HepG2 (cell line): ENCODE results near the gene GMEB2. TPM values are rescaled to one million over a fixed set of nuclear protein-coding genes. Genes with fewer than 3 reads are reported as not detected.

Experiments used
- ATAC-seq: fragments of 200-7000 bp; cut with Tn5 transposase; 3 replicates; pipeline ENCODE4 v1.9.1; 2020; ENCODE audit warnings: mild to moderate bottlenecking, moderate library complexity
- BruUV-seq: library from RNA; stranded (reverse); fragments of 400-500 nt; replicated peaks from 2 replicates; lab custom pipeline; 2021; lab: Mats Ljungman, UMichigan
- CTCF ChIA-PET: fragments of 300-600 bp; formaldehyde crosslinking; extraction: SDS; loops from one replicate; lab custom pipeline; 2021; ENCODE audit warnings: low total read pairs, inconsistent platforms, low intra/inter-chr PET ratio; lab: Yijun Ruan, JAX
- POLR2A ChIA-PET: fragments of 350-600 bp; sonication (Branson Sonifier 250); formaldehyde crosslinking; loops from one replicate; lab custom pipeline; 2020; ENCODE audit warnings: antibody characterized with exemption, inconsistent platforms; lab: Yijun Ruan, JAX
- DNase-seq: peaks from one replicate; pipeline ENCODE4 v3.0.0-alpha.2; 2015; ENCODE audit warnings: low spot score
- FAIRE-seq: peaks from 3 replicates; lab custom pipeline; 2011; peaks lifted over from hg19 to GRCh38; lab: Jason Lieb, UNC
- H2AFZ ChIP-seq: one replicate; pipeline ENCODE4 v1.6.1; 2011; ENCODE audit warnings: low read length, inconsistent platforms
- H3K27ac ChIP-seq: fragments of 300-600 bp; 3 replicates; pipeline ENCODE4 v1.8.0; 2011; ENCODE audit warnings: mixed run types, mild to moderate bottlenecking, mixed read lengths, low read length, inconsistent platforms; ENCODE audit not compliant: insufficient read depth; ENCODE audit errors: extremely low read length
- H3K27me3 ChIP-seq, 2 experiments: fragments of 200-600 bp in 1 of 2; 2 replicates in 1 of 2; 3 replicates in 1 of 2; pipeline versions ENCODE4 v1.6.0 to v1.8.0; 2011; ENCODE audit warnings: low read length in 2 of 2, mild to moderate bottlenecking in 2 of 2, moderate library complexity in 2 of 2, inconsistent platforms in 1 of 2; ENCODE audit not compliant: insufficient read depth in 2 of 2, control insufficient read depth in 1 of 2
- H3K36me3 ChIP-seq, 2 experiments: fragments of 200-600 bp in 1 of 2; replicated peaks in 1 of 2; 2 replicates in 1 of 2; 3 replicates in 1 of 2; pipeline versions ENCODE4 v1.5.1 to v1.8.0; 2011; ENCODE audit warnings: low read length in 2 of 2, inconsistent platforms in 1 of 2; ENCODE audit not compliant: insufficient read depth in 2 of 2, control insufficient read depth in 1 of 2
- H3K4me1 ChIP-seq: 2 replicates; pipeline ENCODE4 v1.5.1; 2012; ENCODE audit warnings: low read length, inconsistent platforms; ENCODE audit not compliant: insufficient read depth
- H3K4me2 ChIP-seq: 2 replicates; pipeline ENCODE4 v1.6.0; 2011; ENCODE audit warnings: low read depth, low read length, inconsistent platforms
- H3K4me3 ChIP-seq, 3 experiments: fragments of 200-600 bp in 1 of 3; sonication (generic), shearing (Covaris generic) in 1 of 3; replicated peaks in 1 of 3; 2 replicates each; pipeline ENCODE4 v1.5.1; 2011 to 2016; ENCODE audit warnings: low read length in 3 of 3, inconsistent platforms in 2 of 3, low read depth in 2 of 3, mild to moderate bottlenecking in 2 of 3, control low read depth in 1 of 3, mixed read lengths in 1 of 3; ENCODE audit not compliant: insufficient read depth in 1 of 3
- H3K79me2 ChIP-seq: one replicate; pipeline ENCODE4 v1.6.1; 2011; ENCODE audit warnings: low read length, inconsistent platforms; ENCODE audit not compliant: insufficient read depth
- H3K9ac ChIP-seq: 2 replicates; pipeline ENCODE4 v1.6.0; 2011; ENCODE audit warnings: mild to moderate bottlenecking, low read depth, low read length, inconsistent platforms; ENCODE audit not compliant: insufficient read depth
- H3K9me3 ChIP-seq: 2 replicates; pipeline ENCODE4 v1.5.1; 2012; ENCODE audit warnings: mild to moderate bottlenecking, low read length
- H4K20me1 ChIP-seq: 2 replicates; pipeline ENCODE4 v1.6.0; 2011; ENCODE audit warnings: inconsistent platforms, mild to moderate bottlenecking, low read length, moderate library complexity; ENCODE audit not compliant: insufficient read depth
- CBX1 ChIP-seq: IDR thresholded peaks from one replicate; pipeline ENCODE4 v1.6.1; 2016; ENCODE audit warnings: antibody characterized with exemption, low read depth
- CEBPG ChIP-seq: IDR thresholded peaks from 2 replicates; pipeline ENCODE4 v1.6.1; 2016
- E2F1 ChIP-seq: sonication (generic); formaldehyde crosslinking; IDR thresholded peaks from 2 replicates; pipeline ENCODE4 v1.5.0; 2020; ENCODE audit warnings: missing genetic modification reagents
- ETV6 ChIP-seq: sonication (generic); formaldehyde crosslinking; conservative IDR thresholded peaks from 2 replicates; pipeline ENCODE4 v1.4.0; 2020; ENCODE audit warnings: missing genetic modification reagents
- EZH2 ChIP-seq: conservative IDR thresholded peaks from 2 replicates; pipeline ENCODE4 v1.6.1; 2012; ENCODE audit warnings: mild to moderate bottlenecking, low read depth, low read length, moderate library complexity
- FOSL1 ChIP-seq: sonication (generic); formaldehyde crosslinking; IDR thresholded peaks from 2 replicates; pipeline ENCODE4 v1.9.0; 2021; ENCODE audit warnings: missing genetic modification reagents, borderline replicate concordance
- FOXC1 ChIP-seq: sonication (generic); formaldehyde crosslinking; IDR thresholded peaks from 2 replicates; pipeline ENCODE4 v1.8.0; 2022; ENCODE audit warnings: mild to moderate bottlenecking, missing genetic modification reagents, borderline replicate concordance
- KLF13 ChIP-seq: sonication (generic); formaldehyde crosslinking; IDR thresholded peaks from 2 replicates; pipeline ENCODE4 v1.4.0; 2020; ENCODE audit warnings: mild to moderate bottlenecking, missing genetic modification reagents
- KLF16 ChIP-seq, 2 experiments: sonication (generic) in 1 of 2; formaldehyde crosslinking in 1 of 2; IDR thresholded peaks; 2 replicates each; pipeline versions ENCODE4 v1.6.1 to v1.8.0; 2016 to 2023; ENCODE audit warnings: missing genetic modification reagents in 2 of 2, missing compliant biosample characterization in 1 of 2
- MAFF ChIP-seq: IDR thresholded peaks from 2 replicates; pipeline ENCODE4 v1.6.1; 2011; ENCODE audit warnings: low read depth, low read length, improper control_type of control experiment
- MIXL1 ChIP-seq: IDR thresholded peaks from 2 replicates; pipeline ENCODE4 v1.6.1; 2016
- PHF8 ChIP-seq: sonication (generic); formaldehyde crosslinking; IDR thresholded peaks from 2 replicates; pipeline ENCODE4 v1.5.0; 2020; ENCODE audit warnings: missing genetic modification reagents
- SATB2 ChIP-seq: sonication (generic); formaldehyde crosslinking; IDR thresholded peaks from 2 replicates; pipeline ENCODE4 v1.5.0; 2020; ENCODE audit warnings: missing genetic modification reagents
- SCMH1 ChIP-seq: sonication (generic); formaldehyde crosslinking; IDR thresholded peaks from 2 replicates; pipeline ENCODE4 v1.9.0; 2021; ENCODE audit warnings: missing genetic modification reagents, mild to moderate bottlenecking, borderline replicate concordance
- TBX2 ChIP-seq: sonication (generic); formaldehyde crosslinking; IDR thresholded peaks from 2 replicates; pipeline ENCODE4 v1.5.0; 2020; ENCODE audit warnings: missing genetic modification reagents, mild to moderate bottlenecking, borderline replicate concordance
- ZBTB33 ChIP-seq: sonication (generic); formaldehyde crosslinking; IDR thresholded peaks from 2 replicates; pipeline ENCODE4 v1.4.0; 2020; ENCODE audit warnings: missing genetic modification reagents
- ZC3H4 ChIP-seq: sonication (generic); formaldehyde crosslinking; IDR thresholded peaks from 2 replicates; pipeline ENCODE4 v1.4.0; 2020; ENCODE audit warnings: missing genetic modification reagents, borderline replicate concordance
- ZNF337 ChIP-seq: sonication (generic); formaldehyde crosslinking; IDR thresholded peaks from 2 replicates; pipeline ENCODE4 v1.5.1; 2020; ENCODE audit warnings: missing genetic modification reagents, low read depth, mild to moderate bottlenecking, borderline replicate concordance
- ZNF644 ChIP-seq: IDR thresholded peaks from 2 replicates; pipeline ENCODE4 v1.6.1; 2016; ENCODE audit warnings: low read depth
- ZNF720 ChIP-seq: sonication (generic); formaldehyde crosslinking; IDR thresholded peaks from 2 replicates; pipeline ENCODE4 v1.4.0; 2020; ENCODE audit warnings: missing genetic modification reagents
- ZSCAN5A ChIP-seq: sonication (generic); formaldehyde crosslinking; IDR thresholded peaks from 2 replicates; pipeline ENCODE4 v1.8.0; 2022; ENCODE audit warnings: mild to moderate bottlenecking, missing genetic modification reagents, borderline replicate concordance
- WGBS: methylation state at CpG from one replicate; pipeline ENCODE4 v1.1.6; 2017; ENCODE audit warnings: low lambda C conversion rate; 5-methylcytosine and 5-hydroxymethylcytosine counted together
- in situ Hi-C: cut with HindIII; loops from 2 replicates; pipeline ENCODE4 v1.10.0; 2017; ENCODE audit warnings: low pct_unique_long_range_greater_than_20kb; ENCODE audit not compliant: extremely low pct_ligation_motif_present
- intact Hi-C: fragments of 100-400 bp; cut with micrococcal nuclease; formaldehyde crosslinking; loops from one replicate; pipeline ENCODE4 v1.10.0; 2022; ENCODE audit not compliant: unreplicated experiment
- polyA plus RNA-seq, 8 experiments: library from polyadenylated mRNA; depleted of rRNA in 3 of 8; stranded (reverse) in 7 of 8; unstranded in 1 of 8; fragments of >200 nt; fragmentation: Illumina TruSeq in 4 of 8; extraction: Trizol in 4 of 8; gene quantifications; 2 replicates each; pipeline versions ENCODE4 v1.2.1 to v1.2.3, GENCODE V29; 2011 to 2016; ENCODE audit warnings: low read depth in 4 of 8, missing spikeins in 1 of 8, mixed read lengths in 1 of 8; ENCODE audit not compliant: insufficient read depth in 1 of 8
- total RNA-seq, 5 experiments: library from RNA; depleted of rRNA; stranded (reverse); fragments of >200 nt; fragmentation: Illumina TruSeq; extraction: Trizol; gene quantifications; 2 replicates each; pipeline ENCODE4 v1.2.3, GENCODE V29; 2016; ENCODE audit warnings: low read depth in 1 of 5

The GMEB2 gene
- total and polyA plus RNA-seq, 2 of the 13 experiments (the other 11 are each of a cell fraction or from before 2014, with no cell fraction given): 10.6 to 12.4 TPM

GRCh38 chr20:63657260-63657936, 30.5 kb upstream of the GMEB2 start:
- H2AFZ ChIP-seq: peak overlapping the region; percentile 77
- peaks cover 17% of the 10 kb centered on the region for H3K79me2 ChIP-seq
- WGBS: 67% methylated on average over 30 of the region's 31 CpGs
- TF ChIP-seq ETV6 (CRISPR knock-in tag): no peak
- TF ChIP-seq FOXC1 (CRISPR knock-in tag): no peak
- TF ChIP-seq ZNF720 (CRISPR knock-in tag): no peak
- TF ChIP-seq CEBPG (CRISPR knock-in tag): no peak
- no peak for TF ChIP-seq SATB2 (CRISPR knock-in tag)
- TF ChIP-seq KLF13 (CRISPR knock-in tag): 0 out of 2 replicates have a peak, but pooled peaks have one; percentile 16
- TF ChIP-seq PHF8 (CRISPR knock-in tag): no peak
- TF ChIP-seq MIXL1 (CRISPR knock-in tag): no peak
- no peak for TF ChIP-seq CBX1
- TF ChIP-seq FOSL1: 0 out of 2 replicates have a peak, but pooled peaks have one; percentile 13
- no peak for TF ChIP-seq MAFF
- TF ChIP-seq ZNF644 (CRISPR knock-in tag): no peak
- no peak for TF ChIP-seq SCMH1
- no peak for TF ChIP-seq E2F1 (CRISPR knock-in tag)
- peak; percentile 41; the same call in 1 of the 2 replicates for TF ChIP-seq ZC3H4 (CRISPR knock-in tag)
- no peak for TF ChIP-seq ZNF337
- no peak for TF ChIP-seq ZSCAN5A (CRISPR knock-in tag)
- no peak for TF ChIP-seq EZH2
- no peak; a peak in 1 of 4 replicates for TF ChIP-seq KLF16 (CRISPR knock-in tag; IDR thresholded peaks at IDR 0.05)
- no peak for TF ChIP-seq TBX2 (CRISPR knock-in tag)
- TF ChIP-seq ZBTB33 (CRISPR knock-in tag): peak; percentile 91

More at GRCh38 chr20:63657260-63657936, 30.5 kb upstream of the GMEB2 start:
- intact Hi-C loops (loop anchor here (10.0 kb wide), 1 partner anchor 123 kb away; the partner anchor contains the start of gene PTK6), in situ Hi-C loops (no loop called here)
- Histone ChIP-seq H3K4me3 (peak overlapping the region; percentile 78 to 95 (median 94)), H3K9me3 (no peaks in the 10 kb centered on the region), H3K4me2 (peak overlapping the region; percentile 93), H3K9ac (peak overlapping the region; percentile 87), H4K20me1 (no peaks in the 10 kb centered on the region), H3K27me3 (no peaks in the 10 kb centered on the region; a peak in 1 of 5 replicates), H3K4me1 (peaks cover 40% of the 10 kb centered on the region), H3K36me3 (peaks cover 10 to 18% of the 10 kb centered on the region in 2 experiments), H3K27ac (peak overlapping the region; percentile 65)
- DNase-seq: no peak
- CTCF ChIA-PET: no interaction called here
- no peak for FAIRE-seq
- TSS peak; percentile 85 for BruUV-seq
- ATAC-seq: peak; percentile 5
- POLR2A ChIA-PET: interaction anchor here (1.0 to 2.8 kb wide), 16 partner anchors 9 to 323 kb away, joined by 3 to 30 read pairs (median 8); partner anchors contain the start of genes ARFRP1, GMEB2, HELZ2 and PRPF6
